AG10803 (cell line): ENCODE data around the gene ARL4C.

ENCODE experiments used
- DNase-seq: peaks from one replicate; pipeline ENCODE4 v3.0.0; 2010; ENCODE audit warnings: low read depth
- H3K4me3 ChIP-seq: 2 replicates; pipeline ENCODE4 v1.5.1; 2011; ENCODE audit warnings: mild to moderate bottlenecking, low read length, control low read depth
- CTCF ChIP-seq: conservative IDR thresholded peaks from 2 replicates; pipeline ENCODE4 v1.5.1; 2011; ENCODE audit warnings: mild to moderate bottlenecking, low read length, control low read depth, inconsistent platforms

Gene ARL4C

GRCh38 chr2:234454433-234454832 is 42.4 kb downstream of the ARL4C start:
- no peak for DNase-seq
- no peak overlapping the region for H3K4me3 ChIP-seq
- no peak for TF ChIP-seq CTCF

- no peak for DNase-seq
Measured at GRCh38 chr2:234453216-234453615, 43.7 kb downstream of the ARL4C start.

GRCh38 chr2:234451852-234452625 is 44.8 kb downstream of the ARL4C start:
- TF ChIP-seq CTCF, result no peak
- no peak overlapping the region for H3K4me3 ChIP-seq
- DNase-seq, result peak; percentile 92

More at GRCh38 chr2:234453216-234453615, 43.7 kb downstream of the ARL4C start:
- TF ChIP-seq CTCF, result no peak
- H3K4me3 ChIP-seq, result no peak overlapping the region

GRCh38 chr2:234451242-234451641 is 45.6 kb downstream of the ARL4C start:
- no peak for DNase-seq
- H3K4me3 ChIP-seq, result no peak overlapping the region
- no peak for TF ChIP-seq CTCF

- DNase-seq, result no peak
Measured at GRCh38 chr2:234450431-234451124, 46.3 kb downstream of the ARL4C start.

GRCh38 chr2:234448506-234449184 is 48.2 kb downstream of the ARL4C start:
- H3K4me3 ChIP-seq, result no peak overlapping the region
- TF ChIP-seq CTCF, result no peak
- no peak for DNase-seq

More at GRCh38 chr2:234450431-234451124, 46.3 kb downstream of the ARL4C start:
- TF ChIP-seq CTCF, result no peak
- H3K4me3 ChIP-seq, result no peak overlapping the region

- no peak for DNase-seq
- TF ChIP-seq CTCF, result no peak
- H3K4me3 ChIP-seq, result no peak overlapping the region
Measured at GRCh38 chr2:234447963-234448362, 48.9 kb downstream of the ARL4C start.
